Middle frontal gyrus (tissue), 1 donor: ENCODE measurements around the gene MTMR11.
"Not testable (repeated sequence)": the region's sequence is repeated elsewhere in the genome, so short reads cannot be mapped to it uniquely, and the experiment has no call there.

ENCODE experiments used
- DNase-seq: peaks from one replicate; pipeline ENCODE4 v3.0.0-alpha.2; 2015; ENCODE audit warnings: low spot score; ENCODE audit errors: extremely low spot score

MTMR11 gene, protein sequence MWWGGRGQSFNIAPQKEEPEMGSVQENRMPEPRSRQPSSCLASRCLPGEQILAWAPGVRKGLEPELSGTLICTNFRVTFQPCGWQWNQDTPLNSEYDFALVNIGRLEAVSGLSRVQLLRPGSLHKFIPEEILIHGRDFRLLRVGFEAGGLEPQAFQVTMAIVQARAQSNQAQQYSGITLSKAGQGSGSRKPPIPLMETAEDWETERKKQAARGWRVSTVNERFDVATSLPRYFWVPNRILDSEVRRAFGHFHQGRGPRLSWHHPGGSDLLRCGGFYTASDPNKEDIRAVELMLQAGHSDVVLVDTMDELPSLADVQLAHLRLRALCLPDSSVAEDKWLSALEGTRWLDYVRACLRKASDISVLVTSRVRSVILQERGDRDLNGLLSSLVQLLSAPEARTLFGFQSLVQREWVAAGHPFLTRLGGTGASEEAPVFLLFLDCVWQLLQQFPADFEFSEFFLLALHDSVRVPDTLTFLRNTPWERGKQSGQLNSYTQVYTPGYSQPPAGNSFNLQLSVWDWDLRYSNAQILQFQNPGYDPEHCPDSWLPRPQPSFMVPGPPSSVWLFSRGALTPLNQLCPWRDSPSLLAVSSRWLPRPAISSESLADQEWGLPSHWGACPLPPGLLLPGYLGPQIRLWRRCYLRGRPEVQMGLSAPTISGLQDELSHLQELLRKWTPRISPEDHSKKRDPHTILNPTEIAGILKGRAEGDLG

DNA sequence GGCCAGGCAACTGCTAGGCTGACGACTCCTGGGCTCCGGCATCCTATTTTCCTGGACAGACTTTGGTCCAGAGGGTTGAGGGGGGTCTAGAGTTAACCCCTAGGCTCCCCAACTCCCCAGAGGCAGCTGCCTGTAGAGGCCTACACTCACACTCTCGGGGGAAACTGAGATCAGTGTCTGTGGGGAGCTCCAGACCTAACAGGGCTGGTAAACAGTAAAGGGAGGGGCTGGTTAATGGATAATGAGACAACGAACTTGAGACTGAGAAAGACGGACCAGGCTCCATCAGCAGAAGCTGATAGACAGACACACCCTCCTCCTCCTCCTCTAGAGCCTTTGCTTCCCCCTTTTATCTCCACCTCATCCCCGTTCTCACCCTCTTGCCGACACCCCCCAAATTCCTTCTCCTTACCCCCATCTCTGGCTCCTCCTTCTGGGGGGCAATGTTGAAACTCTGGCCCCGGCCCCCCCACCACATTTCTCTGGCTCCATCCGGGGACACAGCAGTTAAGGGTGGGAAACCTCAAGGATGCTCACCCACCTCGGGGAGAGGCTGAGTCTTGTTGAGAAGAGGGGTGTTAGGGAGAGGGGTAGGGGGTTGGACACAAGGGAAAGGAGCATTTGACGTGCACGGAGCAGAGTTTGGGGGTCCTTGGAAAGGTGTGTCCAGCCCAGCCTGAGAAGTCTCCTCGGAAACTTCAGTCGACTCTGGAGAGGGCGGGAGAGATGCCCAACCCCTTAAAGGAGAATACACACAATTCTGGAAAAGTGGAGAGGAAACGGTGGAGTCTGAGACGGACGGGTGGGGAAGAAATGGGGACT lies at the start of gene MTMR11:
TSS of gene MTMR11 (minus strand) at position 710 of the 822 bp plus-strand sequence. CDS start at position 478, 232 bp downstream.
- DNase-seq: no peak

DNA sequence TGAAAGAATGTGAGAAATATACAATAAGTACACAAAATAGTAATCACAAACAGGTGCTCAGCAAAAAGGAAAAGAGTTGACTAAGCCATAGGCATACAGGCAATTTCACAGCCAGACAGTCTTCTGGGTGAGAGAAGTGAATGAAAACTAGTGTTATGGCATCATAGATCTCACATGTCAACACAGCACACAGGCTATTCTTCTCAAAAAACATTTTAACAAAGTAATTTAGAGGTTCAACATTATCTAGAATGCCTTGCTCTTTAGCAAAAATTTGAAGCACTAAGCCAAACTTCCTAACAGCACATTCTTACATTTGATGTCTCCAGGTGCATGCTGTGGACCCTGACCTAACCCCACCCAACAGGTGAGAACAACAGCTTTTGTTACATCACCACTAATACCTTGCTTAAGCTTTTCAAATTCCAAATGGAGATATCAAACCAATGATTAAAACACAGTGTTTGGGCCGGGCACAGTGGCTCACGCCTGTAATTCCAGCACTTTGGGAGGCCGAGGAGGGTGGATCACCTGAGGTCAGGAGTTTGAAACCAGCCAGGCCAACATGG lies 43.4 kb upstream of the MTMR11 start:
- DNase-seq: no peak

DNA sequence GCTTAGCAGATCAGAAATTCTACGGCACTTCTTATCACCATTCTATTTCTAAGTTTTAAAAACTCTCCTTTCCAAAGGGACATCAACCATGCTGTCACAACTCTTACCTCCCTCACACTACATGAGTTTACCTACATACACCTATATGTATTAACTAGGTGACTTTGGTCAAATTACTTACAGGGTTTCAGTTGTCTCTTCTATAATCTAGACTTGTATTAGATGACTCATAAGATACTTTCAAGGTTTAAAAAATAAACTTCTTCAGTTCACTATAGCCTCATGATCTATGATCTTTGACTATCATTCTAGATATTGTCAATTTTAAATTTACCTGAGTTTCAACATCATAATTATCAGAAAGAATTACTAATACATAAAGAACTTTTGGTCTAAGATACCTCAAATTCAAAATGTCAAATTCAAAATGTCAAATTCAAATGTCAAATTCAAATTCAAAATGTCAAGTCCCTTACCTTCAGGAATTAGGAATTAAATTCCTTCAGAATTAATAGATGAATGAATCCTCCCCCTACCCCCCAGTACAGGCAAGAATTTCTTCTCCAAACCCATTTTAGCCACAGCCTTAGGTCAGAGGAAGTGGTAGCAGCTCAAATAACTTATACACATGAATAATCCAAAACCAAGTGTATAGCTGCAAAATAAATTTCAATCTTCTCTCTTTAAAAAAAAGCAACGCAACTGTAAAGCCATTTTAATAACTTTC lies 42.7 kb upstream of the MTMR11 start:
- DNase-seq: no peak

DNA sequence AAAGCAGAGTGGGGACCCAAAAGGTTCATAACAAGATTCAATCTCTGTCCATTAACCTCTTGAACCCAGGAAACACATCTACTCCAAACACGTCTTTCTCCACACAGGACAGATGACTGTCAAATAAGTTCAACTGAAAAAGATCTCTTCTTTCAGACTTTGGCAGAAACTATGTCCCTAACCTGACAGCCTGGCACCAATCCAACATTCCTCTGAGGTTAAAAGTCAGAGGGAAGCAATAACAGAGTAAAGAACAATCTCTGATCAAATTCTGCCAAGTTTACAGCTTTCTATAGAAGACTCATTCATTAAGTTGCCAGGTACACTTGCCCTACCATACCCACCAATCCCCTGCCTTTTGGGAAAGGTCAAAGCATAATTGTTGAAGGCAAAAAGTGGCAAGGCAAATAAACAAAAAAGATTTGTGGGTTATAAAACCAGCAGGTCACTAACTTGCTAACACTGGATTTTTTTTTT lies 41.9 kb upstream of the MTMR11 start:
- DNase-seq: no peak

DNA sequence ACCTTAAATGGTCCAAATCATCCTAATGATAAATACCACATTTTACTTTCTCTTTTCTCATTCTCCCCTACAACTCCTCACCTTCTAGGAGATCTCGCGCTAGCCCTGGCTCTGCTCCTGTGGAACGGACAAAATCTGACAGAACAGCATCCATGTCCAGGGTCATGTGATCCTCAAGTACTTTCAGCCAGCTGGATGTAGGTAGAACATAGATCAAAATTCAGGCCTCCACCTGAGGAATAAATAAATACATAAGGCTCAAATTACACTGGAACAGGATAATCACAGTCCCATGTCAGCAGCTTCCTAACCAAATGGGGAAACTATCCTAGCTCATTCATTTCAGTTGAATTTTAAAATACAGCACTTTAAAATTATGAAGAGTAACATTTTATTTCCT lies 40.7 kb upstream of the MTMR11 start:
- no peak for DNase-seq

DNA sequence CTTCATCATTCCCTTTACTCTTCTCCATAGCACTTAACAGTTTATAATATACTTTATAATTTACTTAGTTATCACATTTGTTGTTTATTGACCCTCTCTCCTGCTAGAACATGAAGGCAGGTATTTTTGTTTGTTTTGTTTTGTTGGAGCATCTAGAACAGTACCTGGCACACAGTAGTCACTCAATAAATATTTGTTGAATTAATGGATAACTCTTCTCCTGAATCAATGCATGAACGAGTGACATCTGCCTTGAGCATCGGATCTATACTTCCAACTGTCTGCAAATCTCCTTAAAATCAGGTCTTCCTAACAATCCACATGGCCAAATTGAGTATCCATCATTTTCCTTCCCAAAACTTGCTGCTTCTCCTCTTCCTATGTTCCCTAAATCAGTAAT lies 35.9 kb upstream of the MTMR11 start:
- no peak for DNase-seq

DNA sequence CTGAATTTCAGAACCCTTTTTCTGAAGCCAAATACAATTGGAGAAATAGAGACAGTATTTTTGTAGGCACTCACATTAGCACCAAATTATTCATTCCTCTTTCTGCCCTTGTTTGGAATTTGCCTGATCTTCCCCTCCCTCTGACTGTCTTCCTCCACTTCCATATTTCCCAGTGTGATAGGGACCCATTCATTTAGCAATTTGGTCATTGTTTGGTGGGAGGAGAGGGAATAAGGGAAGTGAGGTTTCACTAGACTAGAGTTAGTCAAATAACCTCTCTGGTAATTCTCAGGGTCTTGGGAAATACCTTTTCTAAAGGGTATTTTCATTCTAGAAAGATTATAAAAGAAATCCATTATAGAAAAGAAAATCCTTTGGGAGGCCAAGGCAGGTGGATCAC lies 31.0 kb upstream of the MTMR11 start:
- DNase-seq: no peak

DNA sequence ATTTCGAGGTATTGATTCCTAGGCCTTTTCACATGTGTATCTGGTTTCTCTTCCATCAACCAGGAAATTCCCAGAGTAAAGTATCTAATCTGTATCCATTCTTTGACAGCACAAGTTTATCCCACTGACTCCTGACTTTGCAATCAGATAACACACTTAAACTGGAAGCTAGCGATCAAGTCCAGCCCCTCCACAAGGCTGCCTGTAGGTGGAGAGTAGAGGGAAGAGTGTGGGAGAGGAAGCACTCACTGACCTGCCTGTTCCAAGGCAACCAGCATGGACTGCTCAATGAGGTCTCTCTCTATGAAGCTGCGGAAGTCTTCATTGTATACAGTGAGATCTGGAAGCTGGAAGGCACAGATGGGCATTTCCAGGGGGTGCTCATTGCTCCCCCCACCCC lies 30.4 kb upstream of the MTMR11 start:
- DNase-seq: no peak

DNA sequence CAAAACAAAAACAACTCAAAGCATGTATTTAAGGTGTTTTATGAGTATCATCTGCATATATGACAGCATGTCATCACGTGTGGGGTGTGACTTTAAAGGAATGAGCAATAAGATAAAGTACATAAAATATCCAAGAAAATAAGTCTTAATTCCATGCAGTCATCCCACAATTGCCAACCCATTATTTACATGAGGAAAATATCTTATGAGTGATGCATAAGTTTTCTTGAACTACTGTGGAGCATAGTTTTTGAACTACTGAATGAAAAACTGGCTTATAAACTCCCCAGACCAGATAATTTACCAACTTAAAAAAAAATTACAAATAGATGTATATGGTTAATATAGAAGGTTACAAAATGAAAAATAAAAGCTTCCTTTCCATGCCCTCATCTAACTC lies 29.7 kb upstream of the MTMR11 start:
- no peak for DNase-seq

DNA sequence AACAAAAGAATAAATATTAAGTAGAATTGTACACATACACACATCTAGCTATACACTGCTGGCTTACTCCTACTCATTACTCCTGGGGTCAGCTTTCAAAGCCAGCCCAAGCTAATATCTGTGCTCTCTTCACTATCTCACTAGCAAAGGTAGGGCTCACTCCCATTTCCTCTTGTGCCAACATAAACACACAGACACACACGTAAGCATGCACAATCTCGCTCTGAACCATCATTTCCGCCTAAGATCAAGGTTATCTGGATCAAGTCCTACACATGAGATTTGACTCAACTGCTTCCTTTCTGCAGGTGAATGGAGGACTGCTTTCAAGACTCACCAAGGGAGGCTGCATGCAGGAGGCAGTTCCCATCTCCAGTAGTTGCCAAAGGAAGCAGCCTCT lies 28.8 kb upstream of the MTMR11 start:
- DNase-seq: no peak

DNA sequence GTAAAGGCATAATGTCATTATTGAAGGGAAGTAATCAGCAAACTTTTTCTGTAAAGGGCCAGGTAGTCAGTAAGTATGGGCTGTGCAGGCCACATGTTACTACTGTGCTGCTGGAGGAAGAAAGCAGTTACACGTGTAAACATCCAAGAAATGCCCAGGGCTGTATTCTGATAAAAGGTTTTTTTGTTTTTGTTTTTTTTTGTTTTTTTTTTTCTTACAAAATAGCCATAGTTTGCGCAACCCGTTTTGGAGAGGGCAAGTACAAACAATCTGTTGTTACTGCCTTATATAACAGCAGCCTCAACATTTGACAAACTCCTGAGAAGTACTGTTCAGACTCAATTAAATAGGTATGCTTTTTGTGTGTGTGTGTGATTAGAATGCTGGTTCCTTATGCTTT lies 26.7 kb upstream of the MTMR11 start:
- DNase-seq: no peak

DNA sequence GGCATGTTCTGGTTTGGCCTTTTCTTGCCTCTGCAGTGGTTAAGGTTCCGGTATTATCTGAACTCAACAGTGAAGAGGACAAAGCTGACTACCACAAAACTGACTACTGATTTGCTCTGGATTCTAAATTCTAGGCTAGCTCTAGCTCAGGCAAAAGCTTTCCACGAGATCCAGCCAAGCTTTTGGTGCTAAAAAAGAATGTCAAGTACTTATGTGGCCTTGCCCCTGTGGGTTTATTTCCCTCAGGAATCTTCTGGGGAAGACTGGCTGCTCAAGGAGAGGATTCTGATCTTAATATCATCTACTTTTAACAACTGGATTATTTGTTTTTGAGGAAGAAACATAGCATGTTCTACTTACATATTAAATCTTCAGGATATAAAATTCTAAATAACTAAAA lies 26.1 kb upstream of the MTMR11 start:
- no peak for DNase-seq

DNA sequence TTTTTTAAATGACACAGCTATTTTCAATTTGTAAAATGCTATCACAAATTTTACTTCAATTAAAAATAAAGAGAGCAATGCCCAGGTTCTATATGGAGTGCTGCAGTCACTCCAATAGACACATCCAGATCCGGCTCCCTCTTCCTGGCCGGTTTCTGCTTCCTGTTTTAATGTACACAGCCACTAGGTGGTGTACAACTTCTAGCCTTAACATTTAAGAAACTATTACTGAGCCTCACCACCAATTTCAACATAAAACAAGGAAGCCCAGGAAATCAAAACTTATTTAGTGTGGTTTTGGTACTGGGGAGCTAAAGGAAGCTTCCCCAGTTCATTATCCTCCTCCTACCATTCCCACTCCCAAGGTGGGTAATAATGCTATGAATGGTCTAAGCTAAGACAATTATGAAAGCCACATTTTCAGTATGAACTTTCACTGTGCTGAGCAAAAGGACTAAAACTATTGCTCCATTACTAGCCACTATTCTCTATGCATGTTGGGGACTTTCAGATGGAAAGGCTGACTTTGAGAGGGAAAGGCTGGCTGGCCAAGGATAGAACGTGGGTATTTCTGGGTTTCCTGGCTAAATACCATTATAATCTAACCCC lies 25.5 kb upstream of the MTMR11 start:
- peak; percentile 60 for DNase-seq

DNA sequence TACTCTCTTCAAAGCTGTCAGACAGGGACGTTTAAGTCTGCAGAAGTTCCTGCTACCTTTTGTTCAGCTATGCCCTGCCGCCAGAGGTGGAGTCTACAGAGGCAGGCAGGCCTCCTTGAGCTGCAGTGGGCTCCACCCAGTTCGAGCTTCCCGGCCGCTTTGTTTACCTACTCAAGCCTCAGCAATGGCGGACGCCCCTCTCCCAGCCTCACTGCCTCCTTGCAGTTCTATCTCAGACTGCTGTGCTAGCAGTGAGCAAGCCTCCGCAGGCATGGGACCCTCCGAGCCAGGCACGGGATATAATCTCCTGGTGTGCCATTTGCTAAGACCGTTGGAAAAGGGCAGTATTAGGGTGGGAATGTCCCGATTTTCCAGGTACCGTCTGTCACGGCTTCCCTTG lies 20.9 kb upstream of the MTMR11 start:
- not testable (repeated sequence) for DNase-seq

DNA sequence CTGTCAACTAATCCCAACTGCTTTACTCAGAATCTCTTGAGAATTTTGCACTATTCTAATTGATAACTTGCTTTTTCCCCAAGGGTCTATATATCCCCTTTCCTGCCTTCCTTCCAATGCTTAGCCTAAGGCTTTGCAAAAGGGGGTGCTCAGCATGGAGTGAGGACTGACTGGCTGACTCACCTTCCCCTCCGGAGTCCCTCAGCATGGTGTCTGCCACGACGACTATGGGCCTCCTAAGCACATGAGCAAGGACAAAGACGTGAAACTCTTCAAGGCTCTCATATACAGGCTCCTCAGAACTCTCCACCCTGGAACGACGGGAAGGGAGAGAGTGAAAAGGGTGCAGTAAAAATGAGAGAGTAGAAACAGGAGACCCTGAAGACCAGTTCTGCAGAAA lies 13.2 kb upstream of the MTMR11 start:
- no peak for DNase-seq

DNA sequence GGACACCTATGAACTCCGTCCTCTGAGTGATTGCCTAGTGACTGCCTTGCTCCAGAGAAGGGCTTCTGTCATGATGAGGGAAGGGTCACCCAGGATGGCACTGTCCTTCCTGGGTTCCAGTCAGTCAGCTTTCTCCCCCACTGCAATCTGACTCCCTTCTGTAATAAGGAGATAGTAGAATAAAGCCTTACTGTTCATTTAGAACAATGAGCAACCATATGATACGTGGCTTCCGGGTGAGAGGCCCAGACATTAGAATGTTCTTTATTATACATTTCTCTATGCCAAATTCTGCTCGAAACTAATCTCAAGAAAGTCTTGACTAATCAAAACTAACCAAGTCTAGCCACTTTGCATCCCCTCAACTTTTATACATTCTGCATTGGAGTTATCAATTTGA lies 8.5 kb upstream of the MTMR11 start:
- no peak for DNase-seq

DNA sequence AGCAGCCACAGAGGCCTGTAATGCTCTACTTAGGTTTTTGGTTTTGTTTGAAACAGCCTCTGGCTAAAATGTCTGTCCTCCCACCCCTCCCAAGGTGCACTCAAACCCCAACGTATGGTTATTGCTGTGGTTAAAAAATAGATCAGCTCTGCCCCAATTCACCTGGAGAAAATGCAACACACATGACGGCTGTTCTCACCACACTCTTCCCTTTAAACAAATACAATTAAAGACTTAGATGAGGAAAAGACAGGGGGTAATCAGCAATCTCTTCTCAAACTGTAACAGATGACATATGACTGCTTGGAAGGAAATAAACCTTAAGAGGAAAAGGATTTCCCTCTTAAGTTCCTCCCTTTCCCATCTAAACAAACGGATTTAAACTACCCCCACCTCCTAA lies 6.2 kb upstream of the MTMR11 start:
- DNase-seq: no peak

DNA sequence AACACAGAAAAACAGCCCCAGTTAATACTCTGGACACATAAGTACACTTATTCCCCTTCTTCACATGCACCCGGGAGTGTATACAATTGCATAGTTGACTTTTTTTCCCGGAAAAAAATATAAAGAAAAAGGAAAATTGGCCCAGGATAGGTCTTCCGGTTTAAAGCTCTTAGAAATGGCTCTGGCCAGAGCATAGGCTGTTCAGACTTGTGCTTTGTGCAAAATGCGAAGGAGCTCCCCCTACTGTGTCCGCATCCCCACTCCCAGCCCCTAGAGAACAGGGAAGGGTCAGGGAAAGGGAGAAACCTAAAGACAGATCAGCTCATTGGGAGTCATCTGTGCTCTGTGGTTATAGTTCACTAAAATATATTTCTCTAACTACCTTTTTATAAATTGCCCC lies 5.5 kb upstream of the MTMR11 start:
- no peak for DNase-seq

DNA sequence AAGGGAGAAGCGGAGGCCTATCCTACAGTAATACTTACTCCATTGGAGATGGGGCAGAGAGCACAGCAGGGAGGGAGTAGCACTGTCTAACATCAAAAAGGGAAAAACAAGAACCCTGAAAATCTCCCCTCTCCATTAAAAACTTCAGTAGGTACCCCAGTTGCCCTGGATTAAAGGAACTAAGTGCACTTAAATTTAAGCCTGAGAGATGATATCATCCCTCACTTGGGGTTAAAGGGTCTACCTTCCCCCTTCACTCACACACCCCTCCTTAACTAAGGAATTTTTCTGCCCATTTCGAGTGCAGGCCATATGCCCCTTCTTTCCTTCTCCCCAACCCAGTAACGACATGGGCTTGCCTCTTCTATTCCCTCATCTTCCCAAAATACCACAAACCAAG lies 3.7 kb upstream of the MTMR11 start:
- no peak for DNase-seq

DNA sequence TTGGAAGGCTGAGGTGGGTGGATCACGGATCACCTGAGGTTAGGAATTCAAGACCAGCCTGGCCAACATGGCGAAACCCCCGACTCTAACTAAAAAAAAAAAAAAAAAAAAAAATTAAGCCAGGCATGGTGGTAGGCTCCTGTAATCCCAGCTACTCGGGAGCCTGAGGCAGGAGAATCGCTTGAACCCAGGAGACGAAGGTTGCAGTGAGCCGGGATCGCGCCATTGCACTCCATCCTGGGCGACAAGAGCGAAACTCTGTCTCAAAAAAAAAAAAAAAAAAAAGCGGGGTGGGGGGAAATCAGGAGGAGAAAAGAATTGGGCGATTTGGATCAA lies 2.0 kb upstream of the MTMR11 start:
- DNase-seq: not testable (repeated sequence)

DNA sequence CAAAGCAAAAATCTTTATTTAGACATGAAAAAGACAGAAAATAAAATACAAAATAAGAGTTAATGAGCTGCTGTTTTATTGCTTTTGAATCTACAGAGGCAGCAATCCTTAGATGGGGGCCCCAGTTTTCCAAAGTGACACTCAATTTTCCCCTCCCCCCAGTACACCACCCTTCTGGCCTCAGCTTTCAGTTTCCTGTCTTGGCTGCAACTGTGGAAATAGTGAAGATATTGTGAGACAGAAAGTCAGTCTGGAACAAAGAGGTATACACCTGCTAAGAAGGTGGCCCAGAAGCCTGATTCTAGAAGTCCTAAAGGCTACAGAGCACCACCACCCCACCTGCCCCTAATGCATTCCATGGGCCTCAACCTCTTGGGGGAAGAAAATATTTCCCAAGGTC lies 1.1 kb upstream of the MTMR11 start:
- DNase-seq: no peak
